GM19025 (cell line): Measurements from ENCODE around the gene CADM1.
A peak's percentile ranks its signal among the peaks of the same experiment; 100 is the strongest.

Experiments used
- ATAC-seq: cut with Tn5 transposase; IDR thresholded peaks from one replicate; pipeline ENCODE4 v1.9.1; 2021; ENCODE audit warnings: mild to moderate bottlenecking, low read depth, moderate library complexity; ENCODE audit not compliant: unreplicated experiment

CADM1 gene

GRCh38 chr11:115257678-115258077, 246.5 kb downstream of the CADM1 start:
- ATAC-seq, result no peak

GRCh38 chr11:115257270-115257669, 246.9 kb downstream of the CADM1 start:
- ATAC-seq, result no peak

GRCh38 chr11:115256397-115257197, 247.6 kb downstream of the CADM1 start:
- ATAC-seq, result peak; percentile 91

GRCh38 chr11:115255006-115255762, 249.0 kb downstream of the CADM1 start:
- no peak for ATAC-seq

GRCh38 chr11:115251126-115251525, 253.1 kb downstream of the CADM1 start:
- no peak for ATAC-seq

GRCh38 chr11:115249061-115249578, 255.1 kb downstream of the CADM1 start:
- ATAC-seq, result no peak

- no peak for ATAC-seq
These were observed 256.3 kb downstream of the CADM1 start for GRCh38 chr11:115247953-115248352.

GRCh38 chr11:115247361-115247760, 256.9 kb downstream of the CADM1 start:
- no peak for ATAC-seq

- ATAC-seq, result no peak
These were observed 259.5 kb downstream of the CADM1 start for GRCh38 chr11:115244758-115245157.

- no peak for ATAC-seq
These were observed 259.9 kb downstream of the CADM1 start for GRCh38 chr11:115244296-115244695.

- no peak for ATAC-seq
These were observed 261.2 kb downstream of the CADM1 start for GRCh38 chr11:115242982-115243381.

GRCh38 chr11:115241899-115242298, 262.3 kb downstream of the CADM1 start:
- ATAC-seq, result no peak

- ATAC-seq, result no peak
These were observed 265.4 kb downstream of the CADM1 start for GRCh38 chr11:115238791-115239190.

GRCh38 chr11:115238086-115238485, 266.1 kb downstream of the CADM1 start:
- ATAC-seq, result no peak

GRCh38 chr11:115237578-115237977, 266.6 kb downstream of the CADM1 start:
- ATAC-seq, result no peak

- no peak for ATAC-seq
These were observed 269.4 kb downstream of the CADM1 start for GRCh38 chr11:115234794-115235193.

GRCh38 chr11:115226556-115226955, 277.7 kb downstream of the CADM1 start:
- no peak for ATAC-seq

- no peak for ATAC-seq
These were observed 279.7 kb downstream of the CADM1 start for GRCh38 chr11:115224551-115224950.

GRCh38 chr11:115222863-115223530, 281.2 kb downstream of the CADM1 start:
- ATAC-seq, result peak; percentile 22

- peak; percentile 95 for ATAC-seq
These were observed 281.9 kb downstream of the CADM1 start for GRCh38 chr11:115222218-115222862.
